HCT116 (cell line): ENCODE data around the gene GRAP. TPM values are rescaled to one million over a fixed set of nuclear protein-coding genes. Genes with fewer than 3 reads are reported as not detected.
"Not testable (repeated sequence)": the region's sequence is repeated elsewhere in the genome, so short reads cannot be mapped to it uniquely, and the experiment has no call there.

Source experiments
- ATAC-seq: fragments of 200-7000 bp; cut with Tn5 transposase; 2 replicates; pipeline ENCODE4 v1.9.1; 2020; ENCODE audit warnings: mild to moderate bottlenecking, moderate library complexity
- BruUV-seq: library from RNA; stranded (reverse); fragments of 400-500 nt; replicated peaks from 2 replicates; lab custom pipeline; 2021; lab: Mats Ljungman, UMichigan
- CTCF ChIA-PET: fragments of 300-600 bp; sonication (Branson Sonifier 250); formaldehyde crosslinking; loops from one replicate; lab custom pipeline; 2021; ENCODE audit warnings: antibody characterized with exemption; lab: Charles Lee
- POLR2A ChIA-PET: fragments of 300-600, 350-600 bp; sonication (Branson Sonifier 250); formaldehyde crosslinking; loops from one replicate; lab custom pipeline; 2021; ENCODE audit warnings: antibody characterized with exemption; lab: Charles Lee
- RAD21 ChIA-PET, 2 experiments: fragments of 300-600 bp; sonication (Branson Sonifier 250); formaldehyde crosslinking; loops; one replicate each; lab custom pipeline; 2023; ENCODE audit warnings: low total read pairs in 2 of 2; ENCODE audit not compliant: uncharacterized antibody in 2 of 2, unreplicated experiment in 2 of 2, low non-redundant PET in 1 of 2; lab: Charles Lee
- DNase-seq: peaks from one replicate; pipeline ENCODE4 v3.0.0-alpha.2; 2010; ENCODE audit warnings: low read depth, low spot score
- H2AFZ ChIP-seq: fragments of 200-600 bp; shearing (Covaris generic), sonication (generic); 2 replicates; pipeline ENCODE4 v1.6.1; 2017; ENCODE audit warnings: low read depth, mixed run types, mixed read lengths, antibody characterized with exemption, low read length; ENCODE audit not compliant: poor library complexity, severe bottlenecking
- H3K27ac ChIP-seq: 2 replicates; pipeline ENCODE4 v1.5.1; 2012; ENCODE audit warnings: low read depth, low read length
- H3K27me3 ChIP-seq: fragments of 200-600 bp; sonication (generic); 2 replicates; pipeline ENCODE4 v1.6.1; 2016; ENCODE audit warnings: mixed run types, low read length, mixed read lengths; ENCODE audit not compliant: insufficient read depth
- H3K36me3 ChIP-seq, 2 experiments: fragments of 200-500 bp in 1 of 2; fragments of 200-600 bp in 1 of 2; sonication (Bioruptor generic) in 1 of 2; sonication (generic) in 1 of 2; 2 replicates each; pipeline versions ENCODE4 v1.5.1 to v1.6.1; 2014 to 2016; ENCODE audit warnings: low read length in 2 of 2, inconsistent platforms in 1 of 2, mixed read lengths in 1 of 2, mixed run types in 1 of 2; ENCODE audit not compliant: insufficient read depth in 2 of 2, control insufficient read depth in 1 of 2
- H3K4me1 ChIP-seq, 2 experiments: fragments of 200-600 bp in 1 of 2; sonication (generic) in 1 of 2; 2 replicates each; pipeline versions ENCODE4 v1.5.1 to v1.6.1; 2012 to 2017; ENCODE audit warnings: low read length in 2 of 2, inconsistent platforms in 1 of 2, mild to moderate bottlenecking in 1 of 2, mixed read lengths in 1 of 2, mixed run types in 1 of 2, moderate library complexity in 1 of 2; ENCODE audit not compliant: insufficient read depth in 2 of 2, control insufficient read depth in 1 of 2
- H3K4me2 ChIP-seq: fragments of 200-600 bp; sonication (generic); 2 replicates; pipeline ENCODE4 v1.6.1; 2017; ENCODE audit warnings: mixed run types, low read length, mixed read lengths
- H3K4me3 ChIP-seq, 2 experiments: fragments of 200-600 bp in 1 of 2; sonication (generic) in 1 of 2; replicated peaks in 1 of 2; 2 replicates each; pipeline ENCODE4 v1.5.1; 2011 to 2016; ENCODE audit warnings: low read length in 2 of 2, control low read depth in 1 of 2, low read depth in 1 of 2, mild to moderate bottlenecking in 1 of 2, mixed read lengths in 1 of 2, mixed run types in 1 of 2
- H3K79me2 ChIP-seq: fragments of 200-600 bp; sonication (generic); 2 replicates; pipeline ENCODE4 v1.6.1; 2017; ENCODE audit warnings: mild to moderate bottlenecking, mixed run types, low read length, moderate library complexity, mixed read lengths; ENCODE audit not compliant: insufficient read depth
- H3K9ac ChIP-seq: fragments of 200-600 bp; sonication (generic); 2 replicates; pipeline ENCODE4 v1.6.1; 2016; ENCODE audit warnings: low read length, mixed read lengths
- H3K9me2 ChIP-seq: fragments of 200-600 bp; sonication (generic), shearing (Covaris generic); 2 replicates; pipeline ENCODE4 v1.6.1; 2017; ENCODE audit warnings: mixed run types, mild to moderate bottlenecking, moderate library complexity; ENCODE audit not compliant: insufficient read depth
- H3K9me3 ChIP-seq, 2 experiments: fragments of 200-500 bp in 1 of 2; fragments of 200-600 bp in 1 of 2; sonication (Bioruptor generic) in 1 of 2; sonication (generic) in 1 of 2; 2 replicates each; pipeline ENCODE4 v1.6.1; 2014 to 2017; ENCODE audit warnings: low read length in 2 of 2, mixed read lengths in 2 of 2, inconsistent platforms in 1 of 2, low read depth in 1 of 2, mild to moderate bottlenecking in 1 of 2, mixed run types in 1 of 2, moderate library complexity in 1 of 2; ENCODE audit not compliant: control insufficient read depth in 1 of 2, insufficient read depth in 1 of 2
- H4K20me1 ChIP-seq: fragments of 200-600 bp; sonication (generic), shearing (Covaris generic); 2 replicates; pipeline ENCODE4 v1.6.1; 2017; ENCODE audit warnings: mixed run types, mild to moderate bottlenecking, moderate library complexity; ENCODE audit not compliant: insufficient read depth
- intact Hi-C: fragments of 100-400 bp; cut with micrococcal nuclease; formaldehyde crosslinking; loops from 2 replicates; pipeline ENCODE4 v1.10.0; 2022
- total RNA-seq: library from RNA; stranded (reverse); gene quantifications from one replicate; pipeline ENCODE4 v1.2.1, GENCODE V29; 2021; ENCODE audit not compliant: unreplicated experiment

GRAP gene
- total RNA-seq, 1 experiment from 2014 or later: 0.27 TPM

- DNase-seq, H3K36me3 ChIP-seq, H2AFZ ChIP-seq, RAD21 ChIA-PET, H3K27ac ChIP-seq, H3K9me2 ChIP-seq, H3K9ac ChIP-seq, H3K4me1 ChIP-seq, H3K4me2 ChIP-seq, POLR2A ChIA-PET, H3K79me2 ChIP-seq, H3K27me3 ChIP-seq, H3K4me3 ChIP-seq, H4K20me1 ChIP-seq, H3K9me3 ChIP-seq, CTCF ChIA-PET, intact Hi-C loops: not testable (repeated sequence)
- peak; percentile 4; the same call in 1 of the 2 replicates for ATAC-seq
- TSS peak; percentile 62 for BruUV-seq
These were observed 43.5 kb upstream of the GRAP start for GRCh38 chr17:19090058-19090772.

DNA sequence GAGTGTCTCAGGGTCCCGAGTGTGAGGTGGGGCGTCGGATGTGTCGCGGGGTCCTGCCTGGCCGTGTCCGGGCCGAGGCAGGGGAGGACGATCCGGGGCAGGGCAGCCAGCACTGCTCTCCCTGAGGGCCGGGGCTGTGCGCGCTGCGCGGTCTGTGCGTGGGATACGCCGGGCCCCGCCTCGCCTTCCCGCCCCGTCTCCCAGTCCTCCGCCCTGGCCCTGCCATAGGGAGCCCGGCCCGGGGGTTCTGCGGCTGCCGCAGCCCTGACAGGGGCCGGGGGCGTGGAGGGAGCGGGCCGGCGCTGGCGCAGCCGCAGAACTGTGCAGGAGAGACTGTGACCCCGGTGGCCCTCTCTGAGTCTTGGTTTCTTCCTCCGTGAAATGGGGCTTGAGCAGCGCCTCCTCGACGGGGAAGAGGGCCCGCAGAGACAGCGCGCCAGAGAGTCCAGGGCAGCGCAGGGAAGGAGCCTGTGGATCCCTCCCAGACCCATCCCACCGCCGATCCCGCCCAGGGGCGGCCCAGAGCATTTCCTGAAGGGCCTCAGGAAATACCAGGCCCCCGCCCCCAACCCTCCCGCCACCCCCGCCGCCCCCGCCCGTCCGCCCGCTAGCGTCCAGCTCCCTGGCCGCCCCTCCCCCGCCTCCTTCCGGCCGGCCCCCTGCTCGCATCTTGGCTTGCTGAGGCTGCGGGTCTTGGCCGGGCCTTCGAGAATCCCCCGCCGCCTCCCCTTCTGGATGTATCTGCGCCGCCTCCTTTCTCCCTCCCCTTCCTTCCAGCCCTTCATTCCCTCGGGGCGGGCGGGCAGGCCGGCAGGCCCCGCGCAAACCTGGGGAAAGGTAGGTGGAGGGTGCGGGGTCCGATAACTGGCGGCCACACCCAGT lies 42.3 kb upstream of the GRAP start:
- H3K36me3 ChIP-seq, H3K27ac ChIP-seq, CTCF ChIA-PET, BruUV-seq, H3K27me3 ChIP-seq, H3K9me3 ChIP-seq, POLR2A ChIA-PET, H3K79me2 ChIP-seq, RAD21 ChIA-PET, H3K4me1 ChIP-seq, DNase-seq, H2AFZ ChIP-seq, H3K9ac ChIP-seq, intact Hi-C loops, H3K4me3 ChIP-seq, H3K4me2 ChIP-seq, H4K20me1 ChIP-seq, H3K9me2 ChIP-seq: not testable (repeated sequence)
- peak; percentile 66 for ATAC-seq

DNA sequence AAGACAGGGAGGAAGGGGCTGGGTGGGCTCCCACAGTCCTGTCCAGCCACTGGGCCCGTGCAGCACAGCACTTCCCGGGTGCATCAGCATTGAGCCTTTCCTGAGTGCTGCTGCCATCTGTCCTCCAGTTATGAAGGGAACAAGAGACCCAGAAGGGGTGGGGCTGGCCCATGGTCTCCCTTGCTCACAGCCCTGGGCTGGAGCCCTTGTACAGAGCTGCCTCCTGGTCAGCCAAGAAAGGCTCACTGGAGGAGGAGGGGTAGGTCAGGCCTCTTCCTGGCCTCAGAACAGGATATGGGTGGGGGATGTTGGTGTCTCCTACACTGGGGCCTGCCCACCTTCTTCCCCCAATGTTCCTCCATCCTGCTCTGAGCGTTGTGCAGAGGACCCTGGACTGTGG lies 30.6 kb upstream of the GRAP start:
- ATAC-seq, H3K4me2 ChIP-seq, POLR2A ChIA-PET, intact Hi-C loops, H3K9me3 ChIP-seq, H3K4me1 ChIP-seq, H2AFZ ChIP-seq, H4K20me1 ChIP-seq, RAD21 ChIA-PET, H3K9ac ChIP-seq, H3K36me3 ChIP-seq, BruUV-seq, CTCF ChIA-PET, H3K27me3 ChIP-seq, H3K27ac ChIP-seq, DNase-seq, H3K4me3 ChIP-seq, H3K9me2 ChIP-seq, H3K79me2 ChIP-seq: not testable (repeated sequence)
